Measurements from ENCODE around the gene TAOK1. TPM values are rescaled to one million over a fixed set of nuclear protein-coding genes. Genes with fewer than 3 reads are reported as not detected.

The TAOK1 gene
- total RNA-seq, result 48.1 and 58.1 TPM in 2 replicates

GRCh38 chr17:29389982-29390850, at the start of gene TAOK1:
Gene TAOK1 (plus strand): TSS chr17:29390363. CDS start chr17:29451549, 61,186 bp downstream.

DNA sequence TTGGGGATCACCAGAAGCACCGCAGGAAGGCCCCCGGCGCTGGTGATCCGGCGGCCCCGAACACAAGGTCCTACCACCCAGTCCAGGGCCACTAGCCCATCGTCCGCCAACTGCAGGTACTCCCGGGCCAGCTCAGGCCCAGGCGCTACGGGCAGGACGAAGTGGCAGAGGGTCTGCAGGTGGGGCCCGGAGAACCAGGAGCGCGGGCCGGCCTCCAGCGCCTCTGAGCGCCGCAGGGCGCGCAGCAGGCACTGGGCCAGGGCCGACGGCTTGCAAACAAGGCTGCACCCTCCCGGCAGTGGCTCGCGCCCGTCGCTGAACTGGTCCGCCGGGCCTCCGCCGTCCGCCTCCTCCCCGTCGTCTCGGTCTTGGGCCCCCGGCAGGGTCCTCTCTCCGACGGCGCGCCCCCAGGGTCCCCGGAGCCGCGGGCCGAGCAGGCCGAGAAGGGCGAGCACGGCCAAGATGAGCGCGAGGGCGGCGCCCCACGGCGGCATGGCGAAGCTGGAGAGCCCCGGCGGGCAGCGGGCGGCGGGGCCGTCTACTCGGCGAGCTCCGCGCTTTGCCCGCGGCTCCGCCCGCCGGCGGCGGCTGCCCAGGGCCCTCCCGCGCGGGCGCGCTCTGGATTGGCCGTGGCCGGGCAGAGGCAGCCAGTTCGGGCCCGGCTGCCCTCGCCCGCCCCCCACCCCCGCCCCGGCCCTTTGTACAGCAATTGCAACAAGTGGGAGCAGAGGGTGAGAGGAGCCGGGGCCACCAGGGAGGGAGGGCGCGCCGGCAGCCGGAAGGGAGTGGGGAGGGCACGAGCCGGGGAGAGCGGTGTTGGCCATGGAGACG, 176.5 kb downstream of the TAOK1 start, which contains the start of gene ABHD15:
ABHD15 (minus strand) TSS at position 565 of the 831 bp plus-strand sequence; CDS start at position 494, 71 bp downstream.

GRCh38 chr17:29568331-29569244, 178.4 kb downstream of the TAOK1 start, which contains the start of gene TP53I13:
Gene TP53I13 (plus strand): TSS chr17:29568701. CDS start chr17:29568759, 58 bp downstream.

GRCh38 chr17:29589524-29590410, 199.6 kb downstream of the TAOK1 start, which contains the start of gene GIT1:
Gene GIT1 (minus strand): TSS chr17:29589648. CDS start chr17:29589378, 270 bp downstream.

DNA sequence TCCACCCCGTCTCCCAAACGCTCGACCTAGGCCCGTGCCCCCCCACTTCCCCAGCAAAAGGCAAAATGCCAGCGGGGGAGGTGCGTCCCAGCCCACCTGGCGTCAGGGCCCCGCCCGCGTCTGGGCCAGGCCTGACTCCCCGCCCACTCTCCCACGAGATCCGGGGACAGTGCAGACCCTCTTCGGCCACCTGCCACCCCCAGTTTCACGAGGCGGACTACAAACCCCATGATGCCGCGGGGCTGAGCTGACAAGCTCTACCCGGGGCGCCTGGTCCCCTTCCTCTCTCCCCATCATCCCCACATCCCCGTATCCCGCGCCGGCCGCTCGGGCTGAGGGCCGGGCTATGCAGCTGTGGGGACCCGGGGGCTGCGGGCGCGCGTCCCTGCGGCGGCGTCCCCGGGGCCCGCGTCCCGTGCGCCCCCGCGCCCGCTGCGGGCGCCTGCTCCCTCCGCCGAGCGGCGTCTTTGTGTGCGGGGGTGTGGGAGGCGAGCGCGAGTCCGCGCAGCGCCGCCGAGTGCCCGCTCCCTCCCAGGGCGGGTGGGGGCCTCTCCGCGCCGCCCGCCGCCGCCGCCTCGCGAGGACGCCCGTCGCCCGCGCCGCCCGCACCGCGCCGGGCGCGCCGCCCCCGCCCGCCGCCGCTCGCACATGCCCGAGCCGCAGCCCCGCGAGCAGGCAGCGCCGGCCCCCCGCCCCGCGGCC, 202.8 kb downstream of the TAOK1 start, which contains the start of gene ANKRD13B:
ANKRD13B (plus strand) TSS at position 283 of the 702 bp plus-strand sequence. CDS start 490 bp downstream, outside the sequence.

Other genes with a start within 250 kb of the TAOK1 start
- 28.3 and 29.4 TPM in 2 replicates for gene MYO18A, start 210.0 kb upstream of the TAOK1 start, total RNA-seq
- not detected in 2 replicates for gene CRYBA1, start 143.5 kb upstream of the TAOK1 start, total RNA-seq
- gene NUFIP2, start 96.2 kb upstream of the TAOK1 start, total RNA-seq, result 34.0 and 40.1 TPM in 2 replicates
- gene ABHD15, start 176.7 kb downstream of the TAOK1 start, total RNA-seq, result 5.0 and 5.2 TPM in 2 replicates
- gene TP53I13, start 178.3 kb downstream of the TAOK1 start, total RNA-seq, result 18.7 and 19.2 TPM in 2 replicates
- gene GIT1, start 199.3 kb downstream of the TAOK1 start, total RNA-seq, result 30.1 and 34.1 TPM in 2 replicates
- 2.1 and 4.8 TPM in 2 replicates for gene ANKRD13B, start 202.8 kb downstream of the TAOK1 start, total RNA-seq
- 0.86 and 3.5 TPM in 2 replicates for gene CORO6, start 232.5 kb downstream of the TAOK1 start, total RNA-seq